K562 (cell line): Measurements from ENCODE around the gene ZNF613. TPM values are rescaled to one million over a fixed set of nuclear protein-coding genes. Genes with fewer than 3 reads are reported as not detected.

Experiments
- ARID4B ChIP-seq: sonication (generic); formaldehyde crosslinking; IDR thresholded peaks from 2 replicates; pipeline ENCODE4 v1.8.0; 2022; ENCODE audit warnings: mild to moderate bottlenecking, missing genetic modification reagents
- BRD4 ChIP-seq: fragments of 200-600 bp; sonication (generic); IDR thresholded peaks from 2 replicates; pipeline ENCODE4 v1.6.1; 2017; ENCODE audit warnings: inconsistent platforms
- CBX5 ChIP-seq: IDR thresholded peaks from 2 replicates; pipeline ENCODE4 v1.6.1; 2014; ENCODE audit warnings: low read depth, borderline replicate concordance
- MCM3 ChIP-seq: fragments of 450-650 bp; IDR thresholded peaks from 2 replicates; pipeline ENCODE4 v1.6.1; 2016
- PKNOX1 ChIP-seq: fragments of 450-650 bp; IDR thresholded peaks from 2 replicates; pipeline ENCODE4 v1.6.1; 2016
- SIN3B ChIP-seq: fragments of 450-650 bp; IDR thresholded peaks from 2 replicates; pipeline ENCODE4 v1.6.1; 2017; ENCODE audit warnings: low read depth, mild to moderate bottlenecking, moderate library complexity
- SMAD2 ChIP-seq: fragments of 150-350 bp; IDR thresholded peaks from 2 replicates; pipeline ENCODE4 v1.6.1; 2014; ENCODE audit warnings: low read depth, mild to moderate bottlenecking, low read length
- ZFP91 ChIP-seq: sonication (generic); formaldehyde crosslinking; IDR thresholded peaks from 2 replicates; pipeline ENCODE4 v1.8.0; 2022; ENCODE audit warnings: mild to moderate bottlenecking, missing genetic modification reagents
- ZNF224 ChIP-seq: sonication (generic); formaldehyde crosslinking; IDR thresholded peaks from 2 replicates; pipeline ENCODE4 v1.8.0; 2022; ENCODE audit warnings: mild to moderate bottlenecking, missing genetic modification reagents
- ZNF436 ChIP-seq: fragments of 250-450, 450-650 bp; sonication (Bioruptor Pico); formaldehyde crosslinking; IDR thresholded peaks from 2 replicates; pipeline ENCODE4 v1.7.0; 2020; ENCODE audit warnings: mild to moderate bottlenecking
- ZNF584 ChIP-seq: fragments of 200-800 bp; sonication (Bioruptor generic); IDR thresholded peaks from 2 replicates; pipeline ENCODE4 v1.6.1; 2016; ENCODE audit warnings: low read depth, mild to moderate bottlenecking, missing genetic modification characterization, missing compliant biosample characterization
- ZNF764 ChIP-seq: fragments of 250-450 bp; sonication (Bioruptor Pico); IDR thresholded peaks from 2 replicates; pipeline ENCODE4 v1.4.0; 2020; ENCODE audit warnings: low read depth, mild to moderate bottlenecking, moderate library complexity
- polyA plus RNA-seq, 8 experiments: library from polyadenylated mRNA; depleted of rRNA in 4 of 8; stranded (reverse) in 5 of 8; unstranded in 3 of 8; fragments of >200 nt; fragmentation: Nextera tagmentation in 2 of 8; fragmentation: Illumina TruSeq in 1 of 8; extraction: Ambion mirVana in 2 of 8; extraction: Trizol in 1 of 8; gene quantifications; 2 replicates each; pipeline versions ENCODE4 v1.2.1 to v1.2.3, GENCODE V29; 2011 to 2014; ENCODE audit warnings: inconsistent platforms in 1 of 8, missing spikeins in 1 of 8
- total RNA-seq, 7 experiments: library from RNA; depleted of rRNA in 6 of 7; stranded (reverse); fragments of >200 nt in 6 of 7; fragmentation: Illumina TruSeq in 2 of 7; extraction: Trizol in 2 of 7; gene quantifications; 2 replicates each; pipeline versions ENCODE4 v1.2.1 to v1.2.3, GENCODE V29; 2011 to 2021; ENCODE audit warnings: low replicate concordance in 1 of 7
- TF ChIP-seq, protein P1 (sequence below): fragments of 250-450 bp; sonication (Bioruptor Pico); IDR thresholded peaks from 2 replicates; pipeline ENCODE4 v1.5.0; 2021; ENCODE audit warnings: mild to moderate bottlenecking, borderline replicate concordance
- TF ChIP-seq, protein P2 (sequence below), 2 experiments: IDR thresholded peaks; 2 replicates each; pipeline ENCODE4 v1.6.1; 2012; ENCODE audit warnings: improper control_type of control experiment in 2 of 2, low read depth in 2 of 2, low read length in 2 of 2, borderline replicate concordance in 1 of 2

Gene ZNF613
- total and polyA plus RNA-seq, 9 of the 15 experiments (the other 6 are each of a cell fraction or from before 2014, with no cell fraction given), result 2.1 to 4.5 (median 2.7) TPM

GRCh38 chr19:51926784-51927741 lies at the start of gene ZNF613 (continued):
- TF ChIP-seq, protein P1, sequence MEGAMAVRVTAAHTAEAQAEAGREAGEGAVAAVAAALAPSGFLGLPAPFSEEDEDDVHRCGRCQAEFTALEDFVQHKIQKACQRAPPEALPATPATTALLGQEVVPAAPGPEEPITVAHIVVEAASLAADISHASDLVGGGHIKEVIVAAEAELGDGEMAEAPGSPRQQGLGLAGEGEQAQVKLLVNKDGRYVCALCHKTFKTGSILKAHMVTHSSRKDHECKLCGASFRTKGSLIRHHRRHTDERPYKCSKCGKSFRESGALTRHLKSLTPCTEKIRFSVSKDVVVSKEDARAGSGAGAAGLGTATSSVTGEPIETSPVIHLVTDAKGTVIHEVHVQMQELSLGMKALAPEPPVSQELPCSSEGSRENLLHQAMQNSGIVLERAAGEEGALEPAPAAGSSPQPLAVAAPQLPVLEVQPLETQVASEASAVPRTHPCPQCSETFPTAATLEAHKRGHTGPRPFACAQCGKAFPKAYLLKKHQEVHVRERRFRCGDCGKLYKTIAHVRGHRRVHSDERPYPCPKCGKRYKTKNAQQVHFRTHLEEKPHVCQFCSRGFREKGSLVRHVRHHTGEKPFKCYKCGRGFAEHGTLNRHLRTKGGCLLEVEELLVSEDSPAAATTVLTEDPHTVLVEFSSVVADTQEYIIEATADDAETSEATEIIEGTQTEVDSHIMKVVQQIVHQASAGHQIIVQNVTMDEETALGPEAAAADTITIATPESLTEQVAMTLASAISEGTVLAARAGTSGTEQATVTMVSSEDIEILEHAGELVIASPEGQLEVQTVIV (CRISPR knock-in tag), result no peak
- TF ChIP-seq, protein P2, sequence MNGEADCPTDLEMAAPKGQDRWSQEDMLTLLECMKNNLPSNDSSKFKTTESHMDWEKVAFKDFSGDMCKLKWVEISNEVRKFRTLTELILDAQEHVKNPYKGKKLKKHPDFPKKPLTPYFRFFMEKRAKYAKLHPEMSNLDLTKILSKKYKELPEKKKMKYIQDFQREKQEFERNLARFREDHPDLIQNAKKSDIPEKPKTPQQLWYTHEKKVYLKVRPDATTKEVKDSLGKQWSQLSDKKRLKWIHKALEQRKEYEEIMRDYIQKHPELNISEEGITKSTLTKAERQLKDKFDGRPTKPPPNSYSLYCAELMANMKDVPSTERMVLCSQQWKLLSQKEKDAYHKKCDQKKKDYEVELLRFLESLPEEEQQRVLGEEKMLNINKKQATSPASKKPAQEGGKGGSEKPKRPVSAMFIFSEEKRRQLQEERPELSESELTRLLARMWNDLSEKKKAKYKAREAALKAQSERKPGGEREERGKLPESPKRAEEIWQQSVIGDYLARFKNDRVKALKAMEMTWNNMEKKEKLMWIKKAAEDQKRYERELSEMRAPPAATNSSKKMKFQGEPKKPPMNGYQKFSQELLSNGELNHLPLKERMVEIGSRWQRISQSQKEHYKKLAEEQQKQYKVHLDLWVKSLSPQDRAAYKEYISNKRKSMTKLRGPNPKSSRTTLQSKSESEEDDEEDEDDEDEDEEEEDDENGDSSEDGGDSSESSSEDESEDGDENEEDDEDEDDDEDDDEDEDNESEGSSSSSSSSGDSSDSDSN (IDR thresholded peaks at IDR 0.05; ENCODE audit: borderline replicate concordance in 1 of 2, low read depth in 2 of 2, low read length in 2 of 2), result no peak
- peak; percentile 20; the same call in 1 of the 2 replicates for TF ChIP-seq ZNF764
- TF ChIP-seq ZNF436 (CRISPR knock-in tag), result no peak
- TF ChIP-seq BRD4, result no peak
- TF ChIP-seq SIN3B, result no peak
- no peak for TF ChIP-seq ZNF584 (CRISPR knock-in tag)
- no peak for TF ChIP-seq ZFP91 (CRISPR knock-in tag)
- TF ChIP-seq ZNF224 (CRISPR knock-in tag), result no peak
- peak; percentile 99 for TF ChIP-seq PKNOX1
- no peak for TF ChIP-seq SMAD2
- no peak for TF ChIP-seq MCM3
- TF ChIP-seq ARID4B (CRISPR knock-in tag), result no peak
- TF ChIP-seq CBX5, result no peak
